HG03520 (cell line): Measurements from ENCODE around the gene CREBBP.
"Not testable (repeated sequence)": the region's sequence is repeated elsewhere in the genome, so short reads cannot be mapped to it uniquely, and the experiment has no call there.

Experiments
- ATAC-seq: cut with Tn5 transposase; IDR thresholded peaks from one replicate; pipeline ENCODE4 v1.9.1; 2021; ENCODE audit warnings: mild to moderate bottlenecking, moderate library complexity; ENCODE audit not compliant: unreplicated experiment

The CREBBP gene

GRCh38 chr16:3880623-3881498 lies at the start of gene CREBBP:
Gene CREBBP, minus strand, starts transcription at chr16:3880713. Its CDS starts 797 bp downstream, at chr16:3879916.
- peak; percentile 77 for ATAC-seq

- ATAC-seq: not testable (repeated sequence)
These were observed 46.6 kb upstream of the CREBBP start for GRCh38 chr16:3927147-3927546.

- ATAC-seq: no peak
These were observed 44.2 kb upstream of the CREBBP start for GRCh38 chr16:3924763-3925162.

- no peak for ATAC-seq
These were observed 41.7 kb upstream of the CREBBP start for GRCh38 chr16:3922241-3922640.

- ATAC-seq: no peak
These were observed 39.7 kb upstream of the CREBBP start for GRCh38 chr16:3920206-3920605.

GRCh38 chr16:3919413-3919812 lies 38.9 kb upstream of the CREBBP start:
- no peak for ATAC-seq

GRCh38 chr16:3915426-3916260 lies 35.1 kb upstream of the CREBBP start:
- no peak for ATAC-seq

GRCh38 chr16:3912897-3913296 lies 32.4 kb upstream of the CREBBP start:
- no peak for ATAC-seq

- ATAC-seq: no peak
These were observed 31.9 kb upstream of the CREBBP start for GRCh38 chr16:3912373-3912772.

- not testable (repeated sequence) for ATAC-seq
These were observed 31.2 kb upstream of the CREBBP start for GRCh38 chr16:3911741-3912140.

GRCh38 chr16:3909791-3910583 lies 29.5 kb upstream of the CREBBP start:
- no peak for ATAC-seq

- ATAC-seq: no peak
These were observed 28.5 kb upstream of the CREBBP start for GRCh38 chr16:3908951-3909437.

- no peak for ATAC-seq
These were observed 27.1 kb upstream of the CREBBP start for GRCh38 chr16:3907586-3907985.

- ATAC-seq: no peak
These were observed 25.9 kb upstream of the CREBBP start for GRCh38 chr16:3906363-3906762.

GRCh38 chr16:3904875-3905274 lies 24.4 kb upstream of the CREBBP start:
- ATAC-seq: no peak

- ATAC-seq: no peak
These were observed 9.6 kb upstream of the CREBBP start for GRCh38 chr16:3890091-3890490.

GRCh38 chr16:3889059-3889458 lies 8.5 kb upstream of the CREBBP start:
- ATAC-seq: no peak

GRCh38 chr16:3885999-3886398 lies 5.5 kb upstream of the CREBBP start:
- not testable (repeated sequence) for ATAC-seq

GRCh38 chr16:3884398-3884797 lies 3.9 kb upstream of the CREBBP start:
- no peak for ATAC-seq

GRCh38 chr16:3882531-3882930 lies 2.0 kb upstream of the CREBBP start:
- no peak for ATAC-seq

- ATAC-seq: no peak
These were observed 1.0 kb upstream of the CREBBP start for GRCh38 chr16:3881499-3881990.
